GM19463 (cell line): ENCODE measurements around the gene PTBP2.

Experiments
- ATAC-seq: cut with Tn5 transposase; IDR thresholded peaks from one replicate; pipeline ENCODE4 v1.9.1; 2021; ENCODE audit warnings: mild to moderate bottlenecking, moderate library complexity; ENCODE audit not compliant: unreplicated experiment

The PTBP2 gene, protein sequence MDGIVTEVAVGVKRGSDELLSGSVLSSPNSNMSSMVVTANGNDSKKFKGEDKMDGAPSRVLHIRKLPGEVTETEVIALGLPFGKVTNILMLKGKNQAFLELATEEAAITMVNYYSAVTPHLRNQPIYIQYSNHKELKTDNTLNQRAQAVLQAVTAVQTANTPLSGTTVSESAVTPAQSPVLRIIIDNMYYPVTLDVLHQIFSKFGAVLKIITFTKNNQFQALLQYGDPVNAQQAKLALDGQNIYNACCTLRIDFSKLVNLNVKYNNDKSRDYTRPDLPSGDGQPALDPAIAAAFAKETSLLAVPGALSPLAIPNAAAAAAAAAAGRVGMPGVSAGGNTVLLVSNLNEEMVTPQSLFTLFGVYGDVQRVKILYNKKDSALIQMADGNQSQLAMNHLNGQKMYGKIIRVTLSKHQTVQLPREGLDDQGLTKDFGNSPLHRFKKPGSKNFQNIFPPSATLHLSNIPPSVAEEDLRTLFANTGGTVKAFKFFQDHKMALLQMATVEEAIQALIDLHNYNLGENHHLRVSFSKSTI

DNA sequence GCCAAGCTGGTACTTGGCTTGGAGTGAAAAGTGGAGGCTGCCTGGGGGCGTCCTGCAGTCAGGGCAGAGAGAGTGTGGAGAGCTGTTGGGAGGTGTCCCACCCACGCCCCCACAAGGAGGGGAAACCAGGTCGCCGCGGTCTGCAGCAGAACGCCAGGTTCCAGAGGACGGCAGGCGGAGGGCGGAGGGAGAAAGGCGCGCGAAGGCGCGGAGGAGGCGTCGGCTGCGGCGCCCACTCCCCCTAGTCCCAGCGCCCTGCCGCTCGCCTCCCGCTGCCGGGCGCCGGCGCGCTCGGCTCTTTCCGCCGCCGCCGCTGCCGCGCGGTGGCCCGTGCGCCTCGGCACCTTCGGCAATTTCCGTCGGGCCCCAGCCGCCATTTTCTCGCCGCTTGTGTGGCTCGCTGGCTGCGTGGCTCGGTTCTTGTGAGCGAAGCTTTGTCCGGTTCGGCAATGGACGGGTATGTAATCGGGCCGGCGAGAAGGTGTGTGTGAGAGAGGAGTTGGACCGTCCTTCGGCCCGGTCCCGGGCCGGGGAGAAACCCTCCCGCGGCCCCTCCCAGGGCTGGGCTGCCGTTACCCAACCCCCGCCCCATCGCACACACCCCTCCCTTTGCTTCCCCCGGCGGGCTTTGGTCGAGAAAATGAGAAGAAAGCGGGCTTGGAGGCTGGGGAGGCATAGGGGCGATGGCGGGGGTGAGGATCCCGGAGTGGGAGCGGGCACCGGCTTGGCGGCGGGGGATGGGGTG, at the start of gene PTBP2:
PTBP2 (plus strand) TSS at position 369 of the 745 bp plus-strand sequence; CDS start at position 450, 81 bp downstream.
- ATAC-seq, result peak; percentile 92

DNA sequence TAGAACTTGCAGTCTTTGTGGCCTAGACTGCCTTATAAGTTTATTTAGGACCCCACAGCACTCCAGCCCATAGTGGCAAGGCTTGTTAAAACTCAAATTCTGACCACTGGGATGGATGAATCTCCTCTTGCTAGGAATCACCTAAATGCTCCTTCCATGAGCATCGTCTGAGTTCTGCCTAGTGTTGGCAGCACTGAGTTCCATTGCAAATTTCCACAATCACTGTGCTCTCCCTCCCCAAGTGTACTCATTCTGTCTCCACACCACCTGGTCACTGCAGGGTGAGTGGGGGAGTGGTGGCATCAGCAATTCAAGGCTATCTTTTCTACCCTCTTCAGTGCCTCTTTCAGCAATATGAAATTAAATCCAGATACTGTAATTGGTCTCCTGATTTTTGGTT, 46.7 kb upstream of the PTBP2 start:
- ATAC-seq, result no peak

DNA sequence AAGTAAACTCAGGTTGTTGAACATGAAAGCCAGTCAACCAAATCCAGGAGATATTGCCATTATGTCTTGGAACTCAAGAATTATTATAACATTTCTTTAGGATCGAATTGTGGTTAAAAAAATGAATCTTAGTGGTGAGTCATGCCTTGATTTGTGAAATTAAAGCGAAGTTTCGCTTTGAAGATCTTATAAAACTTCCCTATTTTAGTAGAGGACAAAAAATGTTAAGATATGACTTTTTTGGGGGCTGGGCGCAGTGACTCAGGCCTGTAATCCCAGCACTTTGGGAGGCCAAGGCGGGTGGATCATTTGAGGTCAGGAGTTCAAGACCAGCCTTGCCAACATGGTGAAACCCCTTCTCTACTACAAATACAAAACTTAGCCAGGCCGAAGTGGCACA, 39.5 kb upstream of the PTBP2 start:
- ATAC-seq, result no peak

DNA sequence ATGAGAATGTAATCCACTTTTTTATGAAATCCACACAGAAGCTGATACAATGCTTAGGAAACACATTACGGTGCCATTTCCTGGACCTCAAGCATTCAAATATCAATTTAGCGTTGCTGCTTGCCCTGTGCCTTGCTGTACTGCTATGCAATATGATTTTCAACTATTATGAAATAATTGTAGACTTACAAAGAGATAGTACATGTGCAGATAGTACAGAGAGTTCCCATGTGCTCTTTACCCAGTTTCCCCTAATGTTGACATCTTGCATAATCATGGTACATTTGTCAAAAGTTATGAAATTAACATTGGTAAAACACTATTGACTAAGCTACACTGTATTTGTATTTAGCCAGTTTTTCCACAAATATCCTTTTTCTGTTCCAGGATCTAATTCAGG, 37.7 kb upstream of the PTBP2 start:
- no peak for ATAC-seq

DNA sequence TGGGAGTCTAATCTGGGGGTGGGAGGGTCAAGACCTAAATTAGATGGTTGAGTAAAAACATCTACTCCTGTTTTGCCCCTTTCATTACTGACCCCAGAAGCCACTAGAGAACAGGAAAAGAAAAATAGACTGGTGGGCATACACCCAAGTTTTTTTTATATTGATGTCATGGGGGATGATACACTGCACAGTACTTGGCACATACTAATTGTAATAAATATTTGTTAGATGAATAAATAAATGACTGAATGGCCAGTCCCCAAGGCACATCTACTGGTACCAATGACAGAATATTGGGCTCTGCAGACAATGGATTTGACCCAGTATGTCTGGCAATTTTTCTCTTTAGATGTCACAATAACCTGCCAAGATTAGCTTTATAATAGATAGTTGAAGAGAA, 36.8 kb upstream of the PTBP2 start:
- ATAC-seq, result no peak

DNA sequence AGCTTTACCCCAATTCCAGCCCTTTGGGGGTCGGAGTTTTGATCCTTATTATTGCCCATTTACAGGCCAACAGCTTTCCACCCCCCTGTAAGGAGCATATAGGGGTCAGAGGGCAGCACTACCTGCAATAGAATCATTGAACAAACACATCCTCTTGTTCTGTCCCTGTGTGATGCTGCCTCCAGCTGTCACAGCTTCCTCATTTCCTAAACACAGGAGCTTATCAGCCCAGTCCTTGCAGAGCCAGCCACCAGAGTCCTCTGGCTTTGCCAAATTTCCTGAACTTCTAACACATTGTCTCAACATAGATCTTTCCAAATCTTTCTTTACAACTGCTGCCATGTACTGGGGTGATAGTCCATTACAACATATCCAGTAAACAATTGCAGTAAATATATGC, 32.8 kb upstream of the PTBP2 start:
- ATAC-seq, result no peak

DNA sequence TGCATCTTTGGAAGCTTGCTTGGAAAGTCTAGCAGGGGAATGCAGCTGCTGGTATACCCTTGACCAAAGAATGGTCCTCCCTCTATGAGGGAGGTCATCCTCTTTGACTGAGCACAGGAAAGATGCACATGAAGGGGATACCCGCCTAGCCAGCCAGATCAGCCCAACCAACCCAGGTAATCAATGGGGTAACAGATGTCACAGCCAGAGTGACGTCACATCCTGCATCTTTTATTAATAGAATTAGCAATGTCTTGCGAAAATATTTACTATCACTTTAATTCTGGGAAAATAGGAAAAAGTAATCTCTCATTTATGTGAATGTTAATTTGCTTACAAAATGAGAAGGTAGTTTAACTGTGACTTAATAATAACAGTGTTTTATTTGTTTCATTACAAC, 25.6 kb upstream of the PTBP2 start:
- ATAC-seq, result no peak

DNA sequence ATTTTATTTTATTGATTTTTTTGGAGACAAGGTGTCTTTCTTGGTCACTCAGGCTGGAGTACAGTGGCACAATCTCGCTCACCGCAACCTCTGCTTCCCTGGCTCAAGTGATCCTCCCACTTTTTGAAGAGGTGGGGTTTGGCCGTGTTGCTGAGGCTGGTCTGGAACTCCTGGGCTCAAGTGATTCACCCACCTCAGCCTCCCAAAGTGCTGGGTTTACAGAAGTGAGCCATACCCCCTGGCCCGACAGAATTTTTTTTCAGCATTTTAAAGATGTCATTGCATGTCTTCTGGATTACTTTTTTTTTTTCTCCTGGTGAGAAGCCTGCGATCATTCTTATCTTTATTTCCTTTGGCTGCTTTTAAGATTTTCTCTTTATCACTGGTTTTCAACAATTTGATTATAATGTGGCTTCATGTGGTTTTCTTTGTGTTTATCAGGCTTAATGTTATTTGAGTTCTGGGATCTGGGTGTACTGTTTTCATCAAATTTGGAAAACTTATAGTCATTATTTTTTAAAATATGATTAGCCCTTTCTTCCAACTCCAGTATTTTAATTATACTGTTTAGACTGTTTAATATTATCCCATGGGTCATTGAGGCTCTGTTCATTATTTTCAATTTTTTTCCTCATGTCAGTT, 23.1 kb upstream of the PTBP2 start:
- no peak for ATAC-seq

DNA sequence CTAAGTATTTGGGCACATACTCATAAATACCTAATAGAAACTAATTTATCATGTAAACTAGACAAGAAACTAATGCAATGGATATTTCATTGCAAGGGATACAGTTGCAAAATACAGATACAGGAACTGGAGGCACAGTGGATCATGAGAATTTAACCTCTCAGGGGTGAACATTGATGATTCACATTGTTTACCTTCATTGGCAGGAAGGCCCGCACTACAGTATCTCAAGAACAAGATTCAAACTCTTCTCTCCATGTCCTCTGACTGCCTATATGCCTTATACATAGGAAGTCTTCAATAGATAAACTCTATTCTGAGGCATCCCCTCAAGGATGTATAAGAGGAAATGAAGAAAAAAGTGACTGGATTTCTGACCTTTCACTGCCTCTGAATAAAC, 18.4 kb upstream of the PTBP2 start:
- ATAC-seq, result no peak

DNA sequence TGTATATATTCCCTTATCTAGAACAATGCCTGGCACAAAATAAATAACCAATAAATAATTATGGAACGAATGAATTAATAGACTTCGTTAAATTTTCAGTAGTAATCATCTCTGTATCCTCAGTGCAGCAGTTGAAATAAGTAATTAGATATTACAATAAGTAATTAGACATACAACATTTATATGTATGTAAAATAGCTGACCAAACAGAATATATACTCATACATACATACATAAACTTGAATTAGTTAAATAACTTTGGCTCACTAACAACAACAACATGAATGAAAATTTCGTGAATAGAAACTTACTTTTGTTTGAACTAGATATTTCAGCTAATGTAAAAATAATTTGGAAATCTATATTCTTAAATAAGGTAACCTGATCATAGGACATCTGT, 14.6 kb upstream of the PTBP2 start:
- ATAC-seq, result no peak

DNA sequence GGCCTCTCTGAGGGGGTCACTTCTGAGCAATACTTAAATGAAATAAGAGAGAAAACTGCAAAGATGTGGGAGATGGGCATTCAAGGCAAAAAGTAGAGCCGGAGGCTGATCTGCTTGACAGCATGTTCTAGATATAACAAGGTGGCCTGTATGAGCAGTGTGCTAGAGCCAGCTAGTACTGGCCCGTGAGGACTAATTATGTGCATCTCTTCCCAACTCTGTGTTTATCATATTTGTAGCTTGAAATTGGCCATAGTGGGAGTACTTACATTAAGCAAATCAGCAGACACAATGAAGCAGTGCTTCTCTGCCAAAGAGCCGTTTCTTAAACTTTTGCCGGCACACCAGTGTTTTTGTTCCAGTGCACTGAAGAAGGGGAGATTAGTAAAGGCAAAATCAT, 13.1 kb upstream of the PTBP2 start:
- ATAC-seq, result no peak

DNA sequence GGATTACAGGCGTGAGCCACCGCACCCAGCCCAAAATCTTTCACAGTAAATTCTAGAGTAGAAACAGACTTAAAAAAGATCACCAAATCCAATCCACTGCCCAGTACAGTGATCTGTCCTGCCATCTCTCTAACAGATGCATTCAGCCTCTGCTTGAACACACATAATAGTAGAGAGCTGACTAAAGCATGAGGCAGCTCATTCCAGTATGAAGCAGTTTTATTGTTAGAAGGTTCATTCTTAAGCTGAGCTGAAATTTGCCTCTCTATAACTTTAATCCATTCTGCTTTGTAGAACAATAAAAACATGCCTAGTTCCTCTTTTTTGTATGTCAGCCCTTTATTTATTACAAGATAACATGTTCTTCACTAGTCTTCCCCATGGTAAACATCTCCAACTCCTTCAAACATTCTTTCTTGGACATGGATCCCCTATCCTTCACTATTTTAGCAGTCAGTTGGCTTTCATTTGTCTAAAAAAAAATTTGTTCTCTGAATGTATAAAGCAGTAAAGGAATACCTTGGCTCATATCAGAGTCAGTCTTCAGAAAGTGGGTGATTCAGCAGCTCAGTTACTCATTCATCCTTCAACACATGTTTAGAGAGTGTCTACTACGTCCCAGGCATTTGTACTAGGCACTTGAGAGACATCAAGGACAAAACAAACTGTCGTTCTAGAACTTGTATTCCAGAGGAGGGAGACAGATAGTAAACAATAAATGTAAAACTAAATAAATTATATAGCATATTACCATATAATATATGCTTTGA, 10.7 kb upstream of the PTBP2 start:
- no peak for ATAC-seq

DNA sequence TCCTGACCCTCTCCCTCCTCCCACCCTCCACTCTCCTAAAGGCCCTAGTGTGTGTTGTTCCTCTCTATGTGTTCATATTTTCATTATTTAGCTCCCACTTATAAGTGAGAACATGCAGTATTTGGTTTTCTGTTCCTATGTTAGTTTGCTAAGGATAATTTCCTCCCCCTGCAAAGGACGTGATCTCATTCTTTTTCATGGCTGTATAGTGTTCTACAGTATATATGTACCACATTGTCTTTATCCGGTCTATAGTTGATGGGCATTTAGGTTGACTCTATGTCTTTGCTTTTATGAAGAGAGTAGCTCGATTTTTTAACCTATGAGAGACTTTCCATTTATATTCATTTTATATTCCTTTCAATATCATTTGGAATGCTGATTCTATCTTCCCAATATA, 7.9 kb upstream of the PTBP2 start:
- ATAC-seq, result no peak

DNA sequence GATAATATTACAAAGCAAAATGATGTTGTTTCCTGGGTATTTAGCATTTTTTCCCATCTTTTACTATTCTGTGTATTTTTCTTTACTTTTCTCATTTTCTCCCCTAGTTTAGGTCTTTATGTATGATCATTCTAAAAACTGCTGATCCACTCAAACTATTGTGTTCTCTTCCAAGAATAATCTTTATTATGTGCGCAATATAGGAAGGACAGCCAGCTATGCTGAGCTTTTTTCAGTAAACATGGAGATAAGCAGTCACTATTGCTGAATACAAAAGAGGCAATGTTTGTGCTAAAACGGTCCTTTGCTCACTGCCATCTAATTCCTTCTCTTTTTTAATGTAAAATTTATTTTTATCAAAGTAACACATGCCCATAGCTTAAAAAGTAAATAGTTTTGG, 6.7 kb upstream of the PTBP2 start:
- no peak for ATAC-seq

DNA sequence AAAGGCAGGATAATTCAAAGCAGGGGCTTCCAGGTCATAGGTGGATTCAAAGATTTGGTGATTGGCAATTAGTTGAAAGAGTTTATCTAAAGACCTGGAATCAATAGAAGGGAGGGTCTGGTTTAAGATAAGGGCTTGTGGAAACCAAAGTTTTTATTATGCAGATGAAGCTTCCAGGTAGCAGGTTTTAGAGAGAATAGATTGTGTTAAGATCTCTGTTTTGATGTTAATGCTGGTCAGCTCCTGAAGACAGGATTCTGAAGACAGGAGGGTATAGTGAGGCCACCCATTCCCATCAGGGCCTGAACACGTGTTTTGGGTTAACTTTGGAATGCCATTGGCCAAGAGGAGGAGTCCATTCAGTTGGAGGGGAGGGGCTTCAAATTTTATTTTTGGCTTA, 6.1 kb upstream of the PTBP2 start:
- no peak for ATAC-seq

DNA sequence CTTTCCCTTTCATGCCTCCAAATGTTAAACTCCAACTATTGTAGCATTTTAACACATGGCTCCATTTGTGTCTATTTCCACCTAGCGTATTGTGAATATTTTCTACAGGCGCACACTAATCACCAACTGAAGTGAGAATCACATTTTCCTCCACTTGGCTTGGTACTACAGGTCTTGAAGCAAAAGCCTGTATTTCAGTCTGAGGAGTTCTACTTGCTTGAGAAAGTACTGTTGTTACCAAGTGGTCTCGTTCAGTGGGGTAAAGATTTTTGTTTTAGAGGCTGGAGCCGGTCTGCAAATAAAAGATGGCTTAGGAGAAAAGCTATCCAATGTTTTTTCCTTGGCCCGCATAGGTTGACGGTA, 550 bp upstream of the PTBP2 start:
- peak; percentile 6 for ATAC-seq

DNA sequence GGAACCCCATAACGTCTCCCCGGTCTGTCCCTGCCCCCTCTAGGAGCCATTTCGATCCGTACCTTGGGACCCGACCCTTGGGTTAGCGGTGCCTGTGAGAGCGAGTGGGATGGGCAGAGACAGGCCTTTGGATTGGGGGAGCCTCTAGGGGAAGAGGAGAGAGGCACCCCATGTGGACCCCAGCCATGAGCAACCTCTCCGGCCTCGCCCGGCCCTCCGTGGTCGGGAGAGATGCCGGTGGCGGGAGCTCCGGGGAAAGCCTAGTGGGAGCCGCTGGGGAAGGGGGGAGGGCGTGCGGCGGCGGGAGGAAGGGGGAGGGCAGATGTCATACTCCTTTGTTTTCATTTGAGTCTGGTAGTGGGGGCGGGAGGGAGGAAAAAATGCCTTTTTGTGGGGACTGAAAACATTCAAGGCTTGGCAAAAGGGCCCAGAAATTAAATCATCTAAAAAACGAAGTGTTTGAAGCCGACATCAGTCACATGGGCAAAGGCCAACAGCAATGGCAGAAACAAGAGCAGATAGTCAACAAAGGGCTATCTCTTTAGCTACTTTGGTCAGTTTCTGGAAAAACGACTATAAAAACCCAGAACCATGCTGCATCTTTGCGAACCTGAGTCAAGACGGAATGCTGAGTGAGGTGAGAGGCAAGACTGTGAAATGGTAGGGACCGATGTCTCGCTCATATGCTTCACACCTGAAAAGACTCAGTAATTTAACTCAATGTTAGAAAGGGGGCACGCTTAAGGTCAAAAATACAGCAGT, 758 bp downstream of the PTBP2 start:
- ATAC-seq, result peak; percentile 40

DNA sequence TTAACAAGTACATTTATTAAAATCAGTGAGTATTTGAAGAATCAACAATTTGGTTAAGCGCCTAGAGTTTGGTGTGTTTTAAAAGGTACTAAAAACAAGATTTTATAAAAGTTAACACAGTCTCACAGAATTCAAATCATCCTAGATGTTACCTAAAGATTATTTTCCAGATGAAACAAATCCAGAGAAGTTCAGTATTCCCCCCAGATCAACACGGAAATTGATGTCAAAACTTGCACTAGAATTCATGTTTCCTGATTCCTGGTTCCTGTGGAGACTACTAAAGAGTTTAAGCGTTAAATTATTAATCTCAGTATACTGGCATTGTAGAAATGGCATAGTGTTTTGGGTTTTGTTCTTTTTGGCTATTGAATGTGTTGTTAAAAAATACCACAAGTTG, 1.4 kb downstream of the PTBP2 start:
- no peak for ATAC-seq

DNA sequence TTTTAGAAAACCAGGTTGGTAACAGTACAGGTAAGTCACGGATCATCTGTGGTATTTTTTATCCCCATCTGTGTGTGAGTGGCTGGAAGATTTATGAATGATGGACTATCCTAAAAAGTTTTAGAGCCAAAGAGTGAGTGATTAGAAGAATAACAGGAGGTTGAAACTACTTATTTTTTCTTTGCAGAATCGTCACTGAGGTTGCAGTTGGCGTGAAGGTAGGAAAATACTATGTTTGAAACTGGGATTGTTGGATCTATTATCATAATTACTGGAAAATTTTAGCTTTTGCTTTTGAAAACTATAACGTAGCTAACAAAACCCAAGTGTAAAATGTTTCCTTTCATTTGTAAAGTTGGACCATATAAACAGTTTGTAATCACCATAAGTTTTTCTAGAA, 1.8 kb downstream of the PTBP2 start:
- no peak for ATAC-seq

DNA sequence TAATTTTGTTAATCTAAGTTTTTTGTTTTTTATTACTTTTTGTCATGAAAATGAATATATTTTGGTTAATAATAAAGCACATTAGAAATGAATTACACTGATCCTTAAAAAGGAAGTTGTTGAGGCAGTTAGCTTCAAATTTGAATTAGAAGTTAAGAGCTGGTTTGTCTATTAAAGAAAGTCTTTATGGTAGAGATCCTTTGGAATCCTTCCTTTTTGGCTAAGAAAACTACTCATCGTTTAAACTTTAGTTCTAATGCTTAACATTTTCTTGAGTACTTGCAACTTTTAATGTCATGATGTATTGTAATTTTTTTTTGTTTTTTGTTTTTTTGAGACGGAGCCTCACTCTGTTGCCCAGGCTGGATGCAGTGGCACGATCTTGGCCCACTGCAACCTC, 2.4 kb downstream of the PTBP2 start:
- no peak for ATAC-seq
